Heart left ventricle (tissue), 16 donors: Measurements from ENCODE around the gene RNF114. TPM values are rescaled to one million over a fixed set of nuclear protein-coding genes. Genes with fewer than 3 reads are reported as not detected.

ENCODE experiments used
- ATAC-seq, 4 donors: fragments of 200-7000 bp; cut with Tn5 transposase; one replicate each; pipeline ENCODE4 v1.9.1; 2020 to 2022; ENCODE audit warnings: moderate library complexity in 4 of 4, mild to moderate bottlenecking in 3 of 4, moderate number of reproducible peaks in 1 of 4
- DNase-seq, 5 donors: peaks; one replicate each; pipeline ENCODE4 v3.0.0-alpha.2; 2020
- H3K27ac ChIP-seq, 12 donors: fragments of 200-600 bp; sonication (generic) in 4 of 12; one replicate each; pipeline versions ENCODE4 v1.5.0 to v1.8.0; 2016 to 2022; ENCODE audit warnings: mild to moderate bottlenecking in 2 of 12
- H3K27me3 ChIP-seq, 9 donors: fragments of 200-600 bp; sonication (generic) in 2 of 9; one replicate each; pipeline versions ENCODE4 v1.5.1 to v1.8.0; 2016 to 2022; ENCODE audit warnings: mild to moderate bottlenecking in 3 of 9
- H3K36me3 ChIP-seq, 9 donors: fragments of 200-600 bp; sonication (generic) in 2 of 9; one replicate each; pipeline versions ENCODE4 v1.5.0 to v1.8.0; 2018 to 2022; ENCODE audit warnings: mild to moderate bottlenecking in 2 of 9
- H3K4me1 ChIP-seq, 12 donors: fragments of 200-600 bp; sonication (generic) in 4 of 12; one replicate each; pipeline versions ENCODE4 v1.5.0 to v1.8.0; 2016 to 2022; ENCODE audit warnings: mild to moderate bottlenecking in 3 of 12
- H3K4me3 ChIP-seq, 12 donors: fragments of 200-600 bp; sonication (generic) in 4 of 12; one replicate each; pipeline versions ENCODE4 v1.5.0 to v1.8.0; 2017 to 2022; ENCODE audit warnings: mild to moderate bottlenecking in 9 of 12, moderate library complexity in 4 of 12
- H3K9me3 ChIP-seq, 12 donors: fragments of 200-600 bp; sonication (generic) in 4 of 12; one replicate each; pipeline versions ENCODE4 v1.5.0 to v1.8.0; 2016 to 2022; ENCODE audit warnings: mild to moderate bottlenecking in 1 of 12
- CTCF ChIP-seq, 12 donors: fragments of 200-600 bp; sonication (generic) in 4 of 12; IDR thresholded peaks; one replicate each; pipeline versions ENCODE4 v1.5.0 to v1.8.0; 2018 to 2022; ENCODE audit warnings: antibody characterized with exemption in 12 of 12, mild to moderate bottlenecking in 5 of 12
- POLR2A ChIP-seq, 2 donors: fragments of 450-650 bp; IDR thresholded peaks; one replicate each; pipeline ENCODE4 v1.6.1; 2017; ENCODE audit warnings: antibody characterized with exemption in 2 of 2, mild to moderate bottlenecking in 2 of 2, moderate library complexity in 2 of 2
- WGBS, 4 donors: extraction: QIAGEN DNeasy Blood & Tissue Kit in 2 of 4; methylation state at CpG; one replicate each; pipeline versions ENCODE4 v1.1.5 to v1.1.7; 2013 to 2018; 5-methylcytosine and 5-hydroxymethylcytosine counted together
- intact Hi-C, 10 donors: fragments of 100-400 bp; cut with DNase I; formaldehyde crosslinking; loops; one replicate each; pipeline versions ENCODE4 v1.11.1 to v1.14.2; 2022
- polyA plus RNA-seq, 2 donors: library from polyadenylated mRNA; stranded (reverse); fragments of 200-250 nt; gene quantifications; one replicate each; pipeline ENCODE4 v1.2.3, GENCODE V29; 2013
- total RNA-seq, 9 donors: library from RNA; depleted of rRNA in 2 of 9; stranded (reverse); fragments of >200 nt in 2 of 9; fragmentation: NEBNext Ultra II Directional in 3 of 9; extraction: Animal tissue kit (Norgen Biotek cat#: 25700) in 3 of 9; gene quantifications; one replicate each; pipeline versions ENCODE4 v1.1.0 to v1.2.4, GENCODE V29; 2016 to 2023
- donor health status: ischemic (EF 13 %, LVEDD 7.1; RV severe dilation, severe dysfunction).
- donor health status: healthy with polysubstance abuse.
- donor health status: DM: no; HTN: yes; CAD: no.
- donor health status: DM: no; HTN: no; CAD: no.
- donor health status: ischemic (EF 25% LVEDD 6.9; RV normal size, moderate dysfunction).
- donor health status: ischemic (EF 25% LVEDD 5.7; RV mildly dilated, moderate dysfunction).
- donor health status: healthy.
- donor health status: DM: yes; HTN: yes; CAD: no.
- donor health status: ischemic (EF 35%, LVEDD 5.7; RV mildly dilated, moderate dysfunction).
- donor health status: nonischemic (EF 11% LVEDD 7.7; RV severe dilation, severe dysfunction).
- donor health status: DM: yes; HTN: yes; CAD: no.
- donor health status: PGD.
- donor health status: ischemic (EF 29% LVEDD 5.4; RV normal size, mild dysfunction).
- donor health status: nonischemic (EF 23%, LVEDD 6.1; RV moderate dilation, normal function).

Gene RNF114
- total and polyA plus RNA-seq, 11 donors, result 36.5 to 128 (median 50.0) TPM

DNA sequence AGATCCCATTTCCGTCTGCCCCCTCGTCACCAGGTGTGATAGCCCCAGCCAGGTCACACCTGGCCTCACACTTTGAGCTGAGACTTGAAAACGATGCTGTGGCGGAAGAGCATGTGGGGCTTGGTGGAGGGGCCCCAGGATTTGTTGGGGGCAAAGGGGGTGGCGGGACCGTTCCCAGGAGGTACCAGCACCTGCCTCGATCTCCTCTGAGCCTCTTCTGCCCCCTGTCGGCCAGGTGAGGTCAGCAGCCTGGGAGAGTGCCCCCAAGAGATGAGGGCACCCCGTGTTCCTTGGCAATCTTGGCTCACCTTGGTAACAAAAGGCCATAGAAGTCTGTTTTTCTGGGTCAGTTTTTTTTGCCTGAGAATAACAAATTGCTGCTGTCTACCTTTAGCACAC lies 46.3 kb upstream of the RNF114 start:
- intact Hi-C loops, result loop anchor here in 5 of 10 donors (2.0 to 5.0 kb wide), 3 partner anchors 37 to 279 kb away; no protein-coding TSS in a partner anchor
- H3K4me1 ChIP-seq, result peaks cover 0 to 78% (median 57%) of the 10 kb centered on the region in 12 donors
- H3K27ac ChIP-seq, result peak overlapping the region in 1 of 12 donors; percentile 19

DNA sequence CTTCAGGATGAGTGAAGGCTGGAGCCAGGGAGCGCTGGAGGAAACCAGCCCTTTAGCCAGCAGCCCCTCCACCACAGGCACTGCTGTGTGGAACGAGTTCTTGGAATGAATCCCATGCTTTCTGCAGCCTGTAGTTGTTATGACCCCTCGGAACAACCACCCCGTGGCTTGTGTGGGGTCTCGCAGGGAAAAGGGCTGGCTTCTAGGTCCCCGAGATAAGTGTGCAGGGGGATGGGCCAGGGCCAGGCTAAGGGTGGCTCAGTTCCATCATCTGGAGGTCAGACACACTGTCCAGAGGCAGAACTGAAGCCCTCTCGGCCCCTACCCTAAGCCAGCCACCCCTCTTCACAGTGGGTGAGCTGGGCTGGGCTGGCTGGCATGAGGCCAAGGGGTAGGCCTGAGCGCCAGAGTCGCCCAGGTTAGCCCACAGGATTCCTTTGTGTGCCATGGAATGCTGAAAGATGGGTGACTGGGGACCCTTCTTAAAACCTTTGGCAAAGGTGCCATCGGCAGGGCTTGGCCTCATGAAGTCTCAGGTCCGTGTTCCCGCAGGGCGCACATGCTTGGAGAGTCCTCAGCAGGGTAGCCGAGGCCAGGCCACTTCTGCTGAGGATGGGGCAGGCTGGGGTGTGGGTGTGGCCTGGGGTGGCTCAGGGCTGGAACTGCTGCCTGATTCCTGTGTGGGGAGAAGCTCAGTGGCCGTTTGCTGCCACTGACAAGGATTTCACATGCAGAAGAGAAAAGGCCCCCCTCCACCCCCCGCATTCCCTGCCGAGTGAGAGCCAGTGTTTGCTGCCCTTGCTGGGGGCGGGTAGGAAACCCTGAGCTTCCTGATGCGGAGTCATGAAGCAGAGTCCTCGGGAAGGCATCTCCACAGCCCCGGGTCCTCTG lies 45.5 kb upstream of the RNF114 start:
- 50 to 60% (median 54%) methylated on average over 15 to 21 of the region's 21 CpGs for WGBS, 4 donors
- Histone ChIP-seq H3K36me3 (peaks cover 0 to 26% (median 11%) of the 10 kb centered on the region in 9 donors), H3K4me3 (no peak overlapping the region), H3K4me1 (peaks cover 0 to 80% (median 57%) of the 10 kb centered on the region in 12 donors), H3K9me3 (no peaks in the 10 kb centered on the region), H3K27ac (peak overlapping the region in 3 of 12 donors; percentile 2 to 78 (median 58)), H3K27me3 (no peaks in the 10 kb centered on the region)
- DNase-seq, result peak in 4 of 5 donors; percentile 44 to 58 (median 56)
- TF ChIP-seq CTCF (IDR thresholded peaks at IDR 0.05) (no peak), POLR2A (IDR thresholded peaks at IDR 0.05) (no peak)
- intact Hi-C loops, result loop anchor here in 1 of 10 donors (5.0 kb wide), 1 partner anchor 37 kb away; no protein-coding TSS in a partner anchor
- peak in 3 of 4 donors; percentile 37 to 47 (median 39) for ATAC-seq

More for the DNA sequence above, 46.3 kb upstream of the RNF114 start:
- TF ChIP-seq CTCF (IDR thresholded peaks at IDR 0.05) (peak in 4 of 12 donors; percentile 15 to 20 (median 18)), POLR2A (IDR thresholded peaks at IDR 0.05) (no peak)
- Histone ChIP-seq H3K36me3 (peaks cover 0 to 34% (median 16%) of the 10 kb centered on the region in 9 donors), H3K9me3 (no peaks in the 10 kb centered on the region), H3K27me3 (no peaks in the 10 kb centered on the region), H3K4me3 (no peak overlapping the region)
- ATAC-seq (no peak), DNase-seq (peak in 1 of 5 donors; percentile 21)
- WGBS, 4 donors, result 73 to 82% (median 80%) methylated on average over 5 to 9 of the region's 9 CpGs

DNA sequence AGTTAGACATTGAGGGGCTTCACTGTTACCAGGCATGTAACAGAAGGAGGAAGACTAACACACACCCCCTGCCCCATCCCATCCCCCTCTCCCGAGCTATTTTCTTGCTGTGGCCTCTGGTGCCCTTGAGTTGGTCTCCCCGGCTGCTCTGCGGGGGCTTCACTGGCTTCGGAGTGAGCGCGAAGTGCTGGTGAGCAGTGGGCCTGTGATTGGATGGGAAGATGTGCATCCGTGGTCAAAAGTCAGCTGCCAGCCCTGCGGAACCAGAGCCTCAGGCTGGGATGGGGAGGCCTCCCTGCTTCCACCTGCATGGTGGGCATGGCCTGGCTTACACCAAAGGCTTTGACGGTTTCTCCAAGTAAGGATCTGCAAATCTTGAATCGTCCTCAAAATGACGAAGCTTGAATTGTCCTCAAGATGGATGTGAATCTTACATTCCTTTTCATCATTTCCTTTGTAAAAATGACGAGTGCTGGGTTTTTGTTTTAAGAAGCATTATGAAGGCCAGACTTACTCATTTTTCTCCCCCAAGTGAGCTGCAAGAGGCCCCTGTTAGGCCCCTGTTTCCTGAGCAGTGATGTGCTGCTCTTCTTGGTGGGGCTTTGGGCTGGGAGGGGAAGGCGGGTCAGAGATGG lies 44.6 kb upstream of the RNF114 start:
- no peaks in the 10 kb centered on the region for H3K27me3 ChIP-seq
- no peak for TF ChIP-seq POLR2A (IDR thresholded peaks at IDR 0.05)
- no peak for TF ChIP-seq CTCF (IDR thresholded peaks at IDR 0.05)
- peak overlapping the region in 4 of 12 donors; percentile 52 to 78 (median 66) for H3K27ac ChIP-seq
- intact Hi-C loops, result loop anchor here in 1 of 10 donors (5.0 kb wide), 1 partner anchor 36 kb away; no protein-coding TSS in a partner anchor
- ATAC-seq (no peak), DNase-seq (peak in 1 of 5 donors; percentile 3)
- H3K4me3 ChIP-seq, result no peak overlapping the region
- no peaks in the 10 kb centered on the region for H3K9me3 ChIP-seq
- peaks cover 0 to 18% (median 6%) of the 10 kb centered on the region in 9 donors for H3K36me3 ChIP-seq
- peaks cover 0 to 89% (median 57%) of the 10 kb centered on the region in 12 donors for H3K4me1 ChIP-seq
- WGBS, 4 donors, result 89 to 95% (median 92%) methylated on average over 13 of the region's 13 CpGs
